Prostate gland (tissue), 2 donors: Measurements from ENCODE around the gene LARP4B. TPM values are rescaled to one million over a fixed set of nuclear protein-coding genes. Genes with fewer than 3 reads are reported as not detected.

Experiments used
- DNase-seq: peaks from one replicate; pipeline ENCODE4 v3.0.0-alpha.2; 2019; ENCODE audit warnings: low spot score
- H3K27ac ChIP-seq, 2 donors: fragments of 200-600 bp; sonication (generic); 2 replicates each; pipeline ENCODE4 v1.5.1; 2017 to 2019
- H3K27me3 ChIP-seq: fragments of 200-600 bp; sonication (generic); replicated peaks from 2 replicates; pipeline ENCODE4 v1.5.1; 2019; ENCODE audit not compliant: insufficient read depth
- H3K36me3 ChIP-seq, 2 donors: fragments of 200-600 bp; sonication (generic); 1 replicate in 1 of 2; 2 replicates in 1 of 2; pipeline versions ENCODE4 v1.5.1 to v1.8.1; 2017 to 2019
- H3K4me1 ChIP-seq: fragments of 200-600 bp; sonication (generic); replicated peaks from 2 replicates; pipeline ENCODE4 v1.5.1; 2019
- H3K4me3 ChIP-seq, 2 donors: fragments of 200-600 bp; sonication (generic); 2 replicates each; pipeline ENCODE4 v1.5.1; 2017 to 2019
- H3K9me3 ChIP-seq: fragments of 200-600 bp; sonication (generic); 2 replicates; pipeline ENCODE4 v1.5.1; 2017
- CTCF ChIP-seq, 4 experiments: fragments of 200-600 bp in 2 of 4; fragments of 450-650 bp in 2 of 4; sonication (generic) in 2 of 4; IDR thresholded peaks; 1 replicate in 3 of 4; 2 replicates in 1 of 4; pipeline ENCODE4 v1.5.1; 2016 to 2019; ENCODE audit warnings: antibody characterized with exemption in 4 of 4, mild to moderate bottlenecking in 2 of 4, moderate library complexity in 2 of 4
- POLR2A ChIP-seq: fragments of 450-650 bp; IDR thresholded peaks from one replicate; pipeline ENCODE4 v1.6.1; 2016; ENCODE audit warnings: antibody characterized with exemption, mild to moderate bottlenecking
- POLR2AphosphoS5 ChIP-seq: sonication (generic); formaldehyde crosslinking; IDR thresholded peaks from one replicate; pipeline ENCODE4 v1.6.1; 2017; ENCODE audit warnings: antibody characterized with exemption
- WGBS: methylation state at CpG from one replicate; pipeline ENCODE4 v1.1.5; 2018; 5-methylcytosine and 5-hydroxymethylcytosine counted together
- intact Hi-C: fragments of 100-400 bp; cut with DNase I; formaldehyde crosslinking; loops from one replicate; pipeline ENCODE4 v1.14.2; 2022
- total RNA-seq, 2 donors: library from RNA; depleted of rRNA; stranded (reverse); fragments of >200 nt; gene quantifications; one replicate each; pipeline ENCODE4 v1.1.0, GENCODE V29; 2016

LARP4B gene
- total RNA-seq, 2 donors from 2014 or later = 51.9 to 95.4 TPM

- peak overlapping the region in 1 of 2 donors; percentile 47 for H3K27ac ChIP-seq
- TF ChIP-seq CTCF (IDR thresholded peaks at IDR 0.05) (peak in 3 of 4 experiments; percentile 51 to 79 (median 64)), POLR2A (no peak), POLR2AphosphoS5 (peak; percentile 37)
- no peaks in the 10 kb centered on the region for H3K9me3 ChIP-seq
- no peaks in the 10 kb centered on the region for H3K4me1 ChIP-seq
- 49% methylated on average over 50 of the region's 50 CpGs for WGBS
- H3K36me3 ChIP-seq = no peaks in the 10 kb centered on the region
- peak overlapping the region; percentile 10 to 20 for H3K4me3 ChIP-seq
- intact Hi-C loops = loop anchor here (1.0 to 10.0 kb wide), 2 partner anchors 204 to 278 kb away; no protein-coding TSS in a partner anchor
- no peaks in the 10 kb centered on the region for H3K27me3 ChIP-seq
- peak; percentile 80 for DNase-seq
Measured at GRCh38 chr10:788796-789748, 142.4 kb downstream of the LARP4B start.

GRCh38 chr10:787933-788651 lies 143.4 kb downstream of the LARP4B start:
- Histone ChIP-seq H3K27me3 (no peaks in the 10 kb centered on the region), H3K4me1 (no peaks in the 10 kb centered on the region), H3K4me3 (no peak overlapping the region), H3K9me3 (no peaks in the 10 kb centered on the region), H3K27ac (no peak overlapping the region), H3K36me3 (no peaks in the 10 kb centered on the region)
- 72% methylated on average over 32 of the region's 32 CpGs for WGBS
- intact Hi-C loops = loop anchor here (10.0 kb wide), 1 partner anchor 203 kb away; no protein-coding TSS in a partner anchor
- peak; percentile 3 for DNase-seq
- TF ChIP-seq CTCF (IDR thresholded peaks at IDR 0.05) (no peak), POLR2AphosphoS5 (no peak), POLR2A (no peak)

- no peaks in the 10 kb centered on the region for H3K36me3 ChIP-seq
- no peaks in the 10 kb centered on the region for H3K4me1 ChIP-seq
- H3K4me3 ChIP-seq = no peak overlapping the region
- intact Hi-C loops = loop anchor here (10.0 kb wide), 1 partner anchor 202 kb away; no protein-coding TSS in a partner anchor
- H3K27ac ChIP-seq = no peak overlapping the region
- TF ChIP-seq POLR2AphosphoS5 (no peak), CTCF (IDR thresholded peaks at IDR 0.05) (no peak), POLR2A (no peak)
- 89% methylated on average over 43 of the region's 44 CpGs for WGBS
- peak; percentile 3 for DNase-seq
- H3K27me3 ChIP-seq = no peaks in the 10 kb centered on the region
- H3K9me3 ChIP-seq = no peaks in the 10 kb centered on the region
Measured at GRCh38 chr10:786633-787474, 144.7 kb downstream of the LARP4B start.

- no peak for DNase-seq
- WGBS = 89% methylated on average over 15 of the region's 15 CpGs
- no peak for TF ChIP-seq CTCF (IDR thresholded peaks at IDR 0.05)
- TF ChIP-seq POLR2AphosphoS5 = no peak
- TF ChIP-seq POLR2A = no peak
- Histone ChIP-seq H3K27ac (no peak overlapping the region), H3K36me3 (no peaks in the 10 kb centered on the region), H3K4me3 (no peak overlapping the region), H3K27me3 (no peaks in the 10 kb centered on the region), H3K9me3 (no peaks in the 10 kb centered on the region), H3K4me1 (no peaks in the 10 kb centered on the region)
- intact Hi-C loops = loop anchor here (10.0 kb wide), 1 partner anchor 201 kb away; no protein-coding TSS in a partner anchor
Measured at GRCh38 chr10:785861-786214, 145.7 kb downstream of the LARP4B start.
